HUES6 (cell line): Measurements from ENCODE around the gene ADGRG2.
A peak's percentile ranks its signal among the peaks of the same experiment; 100 is the strongest.

Experiments
- H3K27ac ChIP-seq: 2 replicates; pipeline ENCODE4 v1.7.0; 2013; ENCODE audit warnings: low read depth, mild to moderate bottlenecking, low read length, inconsistent platforms
- H3K27me3 ChIP-seq: 2 replicates; pipeline ENCODE4 v1.6.1; 2013; ENCODE audit warnings: low read length; ENCODE audit not compliant: control insufficient read depth, insufficient read depth
- H3K36me3 ChIP-seq: 2 replicates; pipeline ENCODE4 v1.6.1; 2013; ENCODE audit warnings: low read length; ENCODE audit not compliant: control insufficient read depth, insufficient read depth
- H3K4me1 ChIP-seq: 2 replicates; pipeline ENCODE4 v1.6.1; 2013; ENCODE audit warnings: low read length; ENCODE audit not compliant: control insufficient read depth, insufficient read depth
- H3K4me3 ChIP-seq: 2 replicates; pipeline ENCODE4 v1.5.1; 2013; ENCODE audit warnings: low read depth, low read length
- H3K9ac ChIP-seq: one replicate; pipeline ENCODE4 v1.6.1; 2013; ENCODE audit warnings: mild to moderate bottlenecking, low read length
- H3K9me3 ChIP-seq: 2 replicates; pipeline ENCODE4 v1.6.1; 2013; ENCODE audit warnings: low read depth, low read length; ENCODE audit not compliant: control insufficient read depth, insufficient read depth

ADGRG2 gene

GRCh38 chrX:19121898-19122640, at the start of gene ADGRG2:
Gene ADGRG2, minus strand, starts transcription at chrX:19122468. Its CDS starts 53,634 bp downstream, at chrX:19068834.
- H3K9me3 ChIP-seq: no peaks in the 10 kb centered on the region
- H3K27ac ChIP-seq: no peak within 1 kb of the TSS
- H3K9ac ChIP-seq: peak within 1 kb of the TSS; percentile 65
- peaks cover 70% of the 10 kb centered on the region for H3K27me3 ChIP-seq
- peak within 1 kb of the TSS; percentile 82 for H3K4me3 ChIP-seq
- H3K36me3 ChIP-seq: no peaks in the 10 kb centered on the region
- H3K4me1 ChIP-seq: peaks cover 7% of the 10 kb centered on the region; the same call in 1 of the 2 replicates

GRCh38 chrX:19168609-19169008, 46.3 kb upstream of the ADGRG2 start:
- Histone ChIP-seq H3K27ac (no peak overlapping the region), H3K9me3 (peaks cover 7% of the 10 kb centered on the region; the same call in 1 of the 2 replicates), H3K27me3 (no peaks in the 10 kb centered on the region), H3K9ac (no peak overlapping the region), H3K4me3 (no peak overlapping the region), H3K36me3 (no peaks in the 10 kb centered on the region), H3K4me1 (no peaks in the 10 kb centered on the region)

- H3K4me3 ChIP-seq: no peak overlapping the region
- H3K27ac ChIP-seq: no peak overlapping the region
- no peaks in the 10 kb centered on the region for H3K36me3 ChIP-seq
- no peaks in the 10 kb centered on the region for H3K27me3 ChIP-seq
- H3K9me3 ChIP-seq: no peaks in the 10 kb centered on the region
- H3K9ac ChIP-seq: no peak overlapping the region
- H3K4me1 ChIP-seq: no peaks in the 10 kb centered on the region
These were observed 40.6 kb upstream of the ADGRG2 start for GRCh38 chrX:19162851-19163250.

- Histone ChIP-seq H3K27me3 (no peaks in the 10 kb centered on the region), H3K4me3 (no peak overlapping the region)
These were observed 33.9 kb upstream of the ADGRG2 start for GRCh38 chrX:19156186-19156585.

GRCh38 chrX:19152762-19153161, 30.5 kb upstream of the ADGRG2 start:
- no peak overlapping the region for H3K9ac ChIP-seq
- no peaks in the 10 kb centered on the region for H3K36me3 ChIP-seq
- no peaks in the 10 kb centered on the region for H3K27me3 ChIP-seq
- H3K27ac ChIP-seq: no peak overlapping the region
- peaks cover 5% of the 10 kb centered on the region for H3K9me3 ChIP-seq
- H3K4me3 ChIP-seq: no peak overlapping the region
- H3K4me1 ChIP-seq: no peaks in the 10 kb centered on the region

More at GRCh38 chrX:19156186-19156585, 33.9 kb upstream of the ADGRG2 start:
- no peaks in the 10 kb centered on the region for H3K4me1 ChIP-seq
- H3K9me3 ChIP-seq: no peaks in the 10 kb centered on the region
- H3K9ac ChIP-seq: no peak overlapping the region
- no peak overlapping the region for H3K27ac ChIP-seq
- no peaks in the 10 kb centered on the region for H3K36me3 ChIP-seq

DNA sequence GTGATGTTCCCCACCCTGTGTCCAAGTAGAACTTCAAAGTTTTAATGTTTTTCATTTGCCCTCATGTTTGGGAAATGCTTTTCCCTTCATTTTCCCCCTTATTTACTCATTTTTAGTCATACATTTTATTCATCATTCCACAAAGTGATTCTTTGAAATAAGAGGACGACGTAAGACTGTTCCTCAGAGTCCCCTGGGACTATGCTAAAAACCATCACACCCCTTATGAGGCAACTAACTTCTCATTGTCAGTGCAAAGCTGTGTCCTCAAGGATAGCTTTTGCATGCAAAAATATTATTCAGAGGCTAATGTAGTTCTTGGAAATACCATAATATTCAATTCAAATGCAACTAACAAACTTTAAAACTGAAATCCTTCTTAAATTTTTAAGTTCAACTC, 14.8 kb upstream of the ADGRG2 start:
- Histone ChIP-seq H3K9me3 (no peaks in the 10 kb centered on the region), H3K4me3 (no peak overlapping the region), H3K27ac (no peak overlapping the region), H3K27me3 (no peaks in the 10 kb centered on the region), H3K36me3 (no peaks in the 10 kb centered on the region), H3K4me1 (no peaks in the 10 kb centered on the region), H3K9ac (no peak overlapping the region)

GRCh38 chrX:19133784-19134183, 11.5 kb upstream of the ADGRG2 start:
- H3K4me1 ChIP-seq: no peaks in the 10 kb centered on the region
- no peak overlapping the region for H3K9ac ChIP-seq
- no peak overlapping the region for H3K4me3 ChIP-seq
- no peaks in the 10 kb centered on the region for H3K9me3 ChIP-seq
- no peak overlapping the region for H3K27ac ChIP-seq
- H3K36me3 ChIP-seq: no peaks in the 10 kb centered on the region
- no peaks in the 10 kb centered on the region for H3K27me3 ChIP-seq

DNA sequence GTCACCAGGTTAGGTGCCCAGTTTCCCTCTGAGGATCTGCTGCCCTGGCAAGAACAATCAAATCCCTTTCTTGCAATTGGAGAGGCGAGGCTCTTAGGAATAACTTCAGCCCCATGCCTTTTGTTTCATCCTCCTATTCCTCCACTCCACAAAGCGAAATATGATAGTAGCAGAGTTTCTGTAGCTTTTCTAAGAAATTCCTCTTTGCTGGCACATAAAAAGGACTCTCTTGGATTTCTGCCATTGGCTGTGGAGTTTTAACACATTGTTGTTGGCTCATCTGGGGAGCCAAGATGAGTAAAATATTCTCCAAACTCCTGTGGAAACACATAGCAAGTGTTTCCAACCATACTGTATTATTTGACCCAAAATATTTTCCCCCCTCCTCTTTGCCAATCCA, 11.0 kb upstream of the ADGRG2 start:
- no peaks in the 10 kb centered on the region for H3K36me3 ChIP-seq
- H3K9ac ChIP-seq: no peak overlapping the region
- no peaks in the 10 kb centered on the region for H3K4me1 ChIP-seq
- no peak overlapping the region for H3K4me3 ChIP-seq
- no peaks in the 10 kb centered on the region for H3K9me3 ChIP-seq
- no peak overlapping the region for H3K27ac ChIP-seq
- H3K27me3 ChIP-seq: no peaks in the 10 kb centered on the region

DNA sequence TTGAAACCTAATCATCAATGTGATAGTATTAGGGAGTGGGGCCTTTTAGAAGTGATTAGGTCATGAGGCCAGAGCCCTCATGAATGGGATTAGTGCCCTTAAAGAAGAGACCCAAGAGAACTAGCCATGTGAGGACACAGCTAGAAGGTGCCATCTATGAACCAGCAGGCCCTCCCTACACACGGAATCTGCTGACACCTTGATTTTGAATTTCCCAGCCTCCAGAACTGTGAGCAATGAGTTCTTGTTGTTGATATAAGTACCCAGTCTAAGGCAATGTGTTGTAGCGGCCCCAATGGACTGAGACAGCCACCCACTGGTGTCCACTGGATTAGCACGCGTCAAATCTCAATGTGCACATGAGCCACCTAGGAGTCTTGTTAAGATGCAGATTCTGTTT, 8.4 kb upstream of the ADGRG2 start:
- H3K4me1 ChIP-seq: no peaks in the 10 kb centered on the region
- peaks cover 10% of the 10 kb centered on the region for H3K27me3 ChIP-seq
- H3K9me3 ChIP-seq: no peaks in the 10 kb centered on the region
- no peak overlapping the region for H3K27ac ChIP-seq
- no peak overlapping the region for H3K9ac ChIP-seq
- H3K36me3 ChIP-seq: no peaks in the 10 kb centered on the region
- H3K4me3 ChIP-seq: no peak overlapping the region

DNA sequence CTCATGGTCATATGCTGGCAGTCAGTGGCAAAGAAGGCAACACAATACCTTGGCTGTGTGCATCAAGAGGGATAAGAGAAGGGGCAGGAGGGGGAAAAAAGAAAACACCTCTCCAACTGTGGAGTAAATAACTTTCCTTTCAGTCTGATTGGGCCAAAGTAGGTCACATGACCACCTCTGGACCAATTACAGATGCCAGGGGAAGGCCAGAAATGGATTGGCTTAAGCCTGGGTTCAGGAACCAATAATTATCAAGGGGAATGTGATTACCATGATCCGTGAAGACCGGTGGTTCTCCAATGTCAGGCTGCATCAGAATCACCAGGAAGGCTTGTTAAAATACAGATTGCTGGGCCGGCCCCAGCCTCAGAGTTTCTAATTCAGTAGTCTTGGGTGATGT, 7.4 kb upstream of the ADGRG2 start:
- H3K27ac ChIP-seq: no peak overlapping the region
- no peak overlapping the region for H3K4me3 ChIP-seq
- H3K4me1 ChIP-seq: no peaks in the 10 kb centered on the region
- no peak overlapping the region for H3K9ac ChIP-seq
- H3K27me3 ChIP-seq: peaks cover 19% of the 10 kb centered on the region
- no peaks in the 10 kb centered on the region for H3K36me3 ChIP-seq
- no peaks in the 10 kb centered on the region for H3K9me3 ChIP-seq

DNA sequence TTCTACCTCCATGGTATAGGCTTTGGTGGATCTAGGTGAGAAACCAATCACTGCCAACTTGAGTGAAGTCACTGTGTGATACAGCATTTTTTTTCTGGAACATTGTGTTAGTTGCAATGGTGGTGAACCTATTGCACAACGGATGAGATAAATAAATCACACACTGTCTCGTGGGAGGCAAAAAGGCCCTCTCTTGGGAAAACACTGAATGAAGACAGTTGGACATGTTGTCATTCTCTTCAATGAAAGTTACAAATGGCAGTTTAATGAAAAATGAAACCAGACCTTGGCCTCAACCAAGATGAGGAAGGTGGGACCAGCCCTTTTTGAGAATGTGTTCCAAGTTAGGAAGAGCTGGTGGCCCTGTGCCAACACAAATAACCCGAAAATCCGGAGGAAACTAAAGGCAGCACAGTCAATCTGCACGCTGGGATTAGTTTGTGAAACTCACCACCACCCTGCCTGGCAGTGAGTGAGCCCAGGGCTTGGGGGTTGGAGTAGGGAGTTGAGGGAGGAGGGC, 5.4 kb upstream of the ADGRG2 start:
- peaks cover 37% of the 10 kb centered on the region for H3K27me3 ChIP-seq
- no peak overlapping the region for H3K4me3 ChIP-seq
- no peaks in the 10 kb centered on the region for H3K9me3 ChIP-seq
- no peak overlapping the region for H3K27ac ChIP-seq
- H3K36me3 ChIP-seq: no peaks in the 10 kb centered on the region
- H3K9ac ChIP-seq: no peak overlapping the region
- 0 out of 2 replicates have a peak, but pooled peaks cover 2% of the 10 kb centered on the region for H3K4me1 ChIP-seq
